Measurements from ENCODE around the gene CTNNA2.
A peak's percentile ranks its signal among the peaks of the same experiment; 100 is the strongest.

CTNNA2 gene

GRCh38 chr2:79929624-79930023 lies 416.8 kb downstream of the CTNNA2 start:
- H2BK120ac ChIP-seq (ENCODE audit: insufficient read depth, low read length, poor library complexity) = no peak overlapping the region
- H2BK5ac ChIP-seq (ENCODE audit: low read depth, low read length, poor library complexity) = no peak overlapping the region
- H3K18ac ChIP-seq (ENCODE audit: low read length) = no peak overlapping the region
- no peaks in the 10 kb centered on the region for H3K36me3 ChIP-seq (ENCODE audit: control insufficient read depth in 1 of 2, insufficient read depth in 2 of 2, low read length in 2 of 2)
- H3K4me2 ChIP-seq (ENCODE audit: low read length) = no peak overlapping the region
- H3K9ac ChIP-seq (ENCODE audit: low read length) = no peak overlapping the region
- no peak overlapping the region for H2AK5ac ChIP-seq (ENCODE audit: low read length)
- H3K4me3 ChIP-seq (ENCODE audit: low read depth, low read length) = no peak overlapping the region
- H3K23ac ChIP-seq (ENCODE audit: low read length) = no peak overlapping the region
- H3K9me3 ChIP-seq (ENCODE audit: insufficient read depth, low read depth, low read length) = no peaks in the 10 kb centered on the region
- no peaks in the 10 kb centered on the region for H3K27me3 ChIP-seq (ENCODE audit: insufficient read depth, low read length)
- no CpG with 5 or more reads among the region's 3 CpGs for WGBS (ENCODE audit: extremely low coverage, insufficient coverage, insufficient read length)
- no peaks in the 10 kb centered on the region for H3K79me1 ChIP-seq (ENCODE audit: low read length)
- H4K12ac ChIP-seq (ENCODE audit: low read depth, low read length) = no peak overlapping the region
- no peaks in the 10 kb centered on the region for H3K4me1 ChIP-seq (ENCODE audit: control insufficient read depth in 1 of 2, insufficient read depth in 2 of 2, low read length in 2 of 2)
- H3K4ac ChIP-seq (ENCODE audit: low read depth, low read length) = no peak overlapping the region
- no peak overlapping the region for H4K91ac ChIP-seq (ENCODE audit: low read depth, low read length)
- no peak for DNase-seq
- H2BK12ac ChIP-seq (ENCODE audit: low read length) = no peak overlapping the region
- H4K8ac ChIP-seq (ENCODE audit: low read depth, low read length) = no peak overlapping the region
- no peaks in the 10 kb centered on the region for H3K79me2 ChIP-seq (ENCODE audit: control insufficient read depth, insufficient read depth, low read length, poor library complexity)
- no peak overlapping the region for H2AFZ ChIP-seq (ENCODE audit: insufficient read depth, low read length, poor library complexity)
- no peak overlapping the region for H3K27ac ChIP-seq (ENCODE audit: low read depth, low read length)
- H3K14ac ChIP-seq (ENCODE audit: low read length) = no peak overlapping the region

- no peaks in the 10 kb centered on the region for H3K27me3 ChIP-seq (ENCODE audit: insufficient read depth, low read length)
- DNase-seq = no peak
- H3K27ac ChIP-seq (ENCODE audit: low read depth, low read length) = no peak overlapping the region
- H2AK5ac ChIP-seq (ENCODE audit: low read length) = no peak overlapping the region
- no peak overlapping the region for H3K18ac ChIP-seq (ENCODE audit: low read length)
- no peak overlapping the region for H3K9ac ChIP-seq (ENCODE audit: low read length)
- H3K14ac ChIP-seq (ENCODE audit: low read length) = no peak overlapping the region
- no peaks in the 10 kb centered on the region for H3K4me1 ChIP-seq (ENCODE audit: control insufficient read depth in 1 of 2, insufficient read depth in 2 of 2, low read length in 2 of 2)
- no peaks in the 10 kb centered on the region for H3K79me2 ChIP-seq (ENCODE audit: control insufficient read depth, insufficient read depth, low read length, poor library complexity)
- no peak overlapping the region for H4K12ac ChIP-seq (ENCODE audit: low read depth, low read length)
- H3K4me3 ChIP-seq (ENCODE audit: low read depth, low read length) = no peak overlapping the region
- no peak overlapping the region for H4K8ac ChIP-seq (ENCODE audit: low read depth, low read length)
- H2AFZ ChIP-seq (ENCODE audit: insufficient read depth, low read length, poor library complexity) = no peak overlapping the region
- no peaks in the 10 kb centered on the region for H3K9me3 ChIP-seq (ENCODE audit: insufficient read depth, low read depth, low read length)
- no peak overlapping the region for H4K91ac ChIP-seq (ENCODE audit: low read depth, low read length)
- no peak overlapping the region for H3K4me2 ChIP-seq (ENCODE audit: low read length)
- no peak overlapping the region for H3K23ac ChIP-seq (ENCODE audit: low read length)
- H2BK5ac ChIP-seq (ENCODE audit: low read depth, low read length, poor library complexity) = no peak overlapping the region
- H3K79me1 ChIP-seq (ENCODE audit: low read length) = no peaks in the 10 kb centered on the region
- H3K4ac ChIP-seq (ENCODE audit: low read depth, low read length) = no peak overlapping the region
- no peaks in the 10 kb centered on the region for H3K36me3 ChIP-seq (ENCODE audit: control insufficient read depth in 1 of 2, insufficient read depth in 2 of 2, low read length in 2 of 2)
- no peak overlapping the region for H2BK12ac ChIP-seq (ENCODE audit: low read length)
- WGBS (ENCODE audit: extremely low coverage, insufficient coverage, insufficient read length) = no CpG with 5 or more reads among the region's 5 CpGs
- H2BK120ac ChIP-seq (ENCODE audit: insufficient read depth, low read length, poor library complexity) = no peak overlapping the region
Measured at GRCh38 chr2:79935046-79935732, 422.3 kb downstream of the CTNNA2 start.

- H2BK12ac ChIP-seq (ENCODE audit: low read length) = no peak overlapping the region
Measured at GRCh38 chr2:79935771-79936657, 423.2 kb downstream of the CTNNA2 start.

GRCh38 chr2:79936715-79937114 lies 423.9 kb downstream of the CTNNA2 start:
- H3K18ac ChIP-seq (ENCODE audit: low read length) = no peak overlapping the region
- H3K4me3 ChIP-seq (ENCODE audit: low read depth, low read length) = no peak overlapping the region
- H4K8ac ChIP-seq (ENCODE audit: low read depth, low read length) = no peak overlapping the region
- H2AK5ac ChIP-seq (ENCODE audit: low read length) = no peak overlapping the region
- no peak for DNase-seq
- no peak overlapping the region for H3K14ac ChIP-seq (ENCODE audit: low read length)
- no peaks in the 10 kb centered on the region for H3K27me3 ChIP-seq (ENCODE audit: insufficient read depth, low read length)
- H2AFZ ChIP-seq (ENCODE audit: insufficient read depth, low read length, poor library complexity) = no peak overlapping the region
- H3K79me2 ChIP-seq (ENCODE audit: control insufficient read depth, insufficient read depth, low read length, poor library complexity) = no peaks in the 10 kb centered on the region
- no peak overlapping the region for H2BK12ac ChIP-seq (ENCODE audit: low read length)
- H3K4ac ChIP-seq (ENCODE audit: low read depth, low read length) = no peak overlapping the region
- H2BK120ac ChIP-seq (ENCODE audit: insufficient read depth, low read length, poor library complexity) = no peak overlapping the region
- no peaks in the 10 kb centered on the region for H3K79me1 ChIP-seq (ENCODE audit: low read length)
- no peaks in the 10 kb centered on the region for H3K9me3 ChIP-seq (ENCODE audit: insufficient read depth, low read depth, low read length)
- no peak overlapping the region for H3K27ac ChIP-seq (ENCODE audit: low read depth, low read length)
- no peak overlapping the region for H4K12ac ChIP-seq (ENCODE audit: low read depth, low read length)
- no CpG with 5 or more reads among the region's 3 CpGs for WGBS (ENCODE audit: extremely low coverage, insufficient coverage, insufficient read length)
- no peak overlapping the region for H4K91ac ChIP-seq (ENCODE audit: low read depth, low read length)
- no peak overlapping the region for H2BK5ac ChIP-seq (ENCODE audit: low read depth, low read length, poor library complexity)
- H3K23ac ChIP-seq (ENCODE audit: low read length) = no peak overlapping the region
- H3K4me1 ChIP-seq (ENCODE audit: control insufficient read depth in 1 of 2, insufficient read depth in 2 of 2, low read length in 2 of 2) = no peaks in the 10 kb centered on the region
- no peaks in the 10 kb centered on the region for H3K36me3 ChIP-seq (ENCODE audit: control insufficient read depth in 1 of 2, insufficient read depth in 2 of 2, low read length in 2 of 2)
- H3K4me2 ChIP-seq (ENCODE audit: low read length) = no peak overlapping the region
- H3K9ac ChIP-seq (ENCODE audit: low read length) = no peak overlapping the region

More at GRCh38 chr2:79935771-79936657, 423.2 kb downstream of the CTNNA2 start:
- Histone ChIP-seq H3K18ac (ENCODE audit: low read length) (no peak overlapping the region), H4K8ac (ENCODE audit: low read depth, low read length) (no peak overlapping the region), H3K4me1 (ENCODE audit: control insufficient read depth in 1 of 2, insufficient read depth in 2 of 2, low read length in 2 of 2) (no peaks in the 10 kb centered on the region), H2BK5ac (ENCODE audit: low read depth, low read length, poor library complexity) (no peak overlapping the region), H3K9me3 (ENCODE audit: insufficient read depth, low read depth, low read length) (no peaks in the 10 kb centered on the region), H3K27me3 (ENCODE audit: insufficient read depth, low read length) (no peaks in the 10 kb centered on the region), H3K23ac (ENCODE audit: low read length) (no peak overlapping the region), H2AFZ (ENCODE audit: insufficient read depth, low read length, poor library complexity) (no peak overlapping the region), H3K9ac (ENCODE audit: low read length) (no peak overlapping the region), H2AK5ac (ENCODE audit: low read length) (no peak overlapping the region), H4K12ac (ENCODE audit: low read depth, low read length) (no peak overlapping the region), H3K79me1 (ENCODE audit: low read length) (no peaks in the 10 kb centered on the region), H2BK120ac (ENCODE audit: insufficient read depth, low read length, poor library complexity) (no peak overlapping the region), H3K36me3 (ENCODE audit: control insufficient read depth in 1 of 2, insufficient read depth in 2 of 2, low read length in 2 of 2) (no peaks in the 10 kb centered on the region), H3K27ac (ENCODE audit: low read depth, low read length) (no peak overlapping the region), H3K14ac (ENCODE audit: low read length) (no peak overlapping the region), H4K91ac (ENCODE audit: low read depth, low read length) (no peak overlapping the region), H3K4me3 (ENCODE audit: low read depth, low read length) (no peak overlapping the region), H3K4ac (ENCODE audit: low read depth, low read length) (no peak overlapping the region), H3K79me2 (ENCODE audit: control insufficient read depth, insufficient read depth, low read length, poor library complexity) (no peaks in the 10 kb centered on the region), H3K4me2 (ENCODE audit: low read length) (peak overlapping the region; percentile 41)
- DNase-seq = peak; percentile 3 to 57
- WGBS (ENCODE audit: extremely low coverage, insufficient coverage, insufficient read length) = no CpG with 5 or more reads among the region's 9 CpGs
